CD14-positive monocyte (primary cell): ENCODE measurements around the gene GMDS. TPM values are rescaled to one million over a fixed set of nuclear protein-coding genes. Genes with fewer than 3 reads are reported as not detected.

Experiments used
- DNase-seq, 3 donors: peaks; one replicate each; pipeline ENCODE4 v3.0.0-alpha.2; 2011 to 2022
- H2AFZ ChIP-seq: 2 replicates; pipeline ENCODE4 v1.6.0; 2012; ENCODE audit warnings: mild to moderate bottlenecking, low read depth, low read length, inconsistent platforms; ENCODE audit not compliant: insufficient read depth, poor library complexity, severe bottlenecking
- H3K27ac ChIP-seq, 2 donors: 1 replicate in 1 of 2; 2 replicates in 1 of 2; pipeline ENCODE4 v1.5.1; 2012 to 2013; ENCODE audit warnings: low read length in 2 of 2, control low read depth in 1 of 2, inconsistent platforms in 1 of 2, low read depth in 1 of 2, mild to moderate bottlenecking in 1 of 2
- H3K27me3 ChIP-seq, 2 donors: one replicate each; pipeline versions ENCODE4 v1.6.0 to v1.6.1; 2011 to 2013; ENCODE audit warnings: low read length in 2 of 2; ENCODE audit not compliant: control insufficient read depth in 2 of 2, insufficient read depth in 2 of 2
- H3K36me3 ChIP-seq, 2 donors: replicated peaks in 1 of 2; 1 replicate in 1 of 2; 2 replicates in 1 of 2; pipeline versions ENCODE4 v1.5.1 to v1.6.1; 2012 to 2013; ENCODE audit warnings: low read length in 2 of 2, control low read depth in 1 of 2, inconsistent platforms in 1 of 2, mild to moderate bottlenecking in 1 of 2; ENCODE audit not compliant: insufficient read depth in 2 of 2, control insufficient read depth in 1 of 2
- H3K4me1 ChIP-seq, 2 donors: 1 replicate in 1 of 2; 2 replicates in 1 of 2; pipeline versions ENCODE4 v1.5.1 to v1.6.1; 2012 to 2013; ENCODE audit warnings: low read length in 2 of 2, control low read depth in 1 of 2, inconsistent platforms in 1 of 2, mild to moderate bottlenecking in 1 of 2, moderate library complexity in 1 of 2; ENCODE audit not compliant: insufficient read depth in 2 of 2, control insufficient read depth in 1 of 2
- H3K4me2 ChIP-seq: replicated peaks from 2 replicates; pipeline ENCODE3; 2012; ENCODE audit warnings: low read length, moderate library complexity, mild to moderate bottlenecking; ENCODE audit not compliant: poor library complexity, severe bottlenecking; ENCODE audit errors: extremely low read depth
- H3K4me3 ChIP-seq, 3 experiments: fragments of 200-600 bp in 1 of 3; sonication (generic) in 1 of 3; replicated peaks in 1 of 3; 1 replicate in 2 of 3; 2 replicates in 1 of 3; pipeline ENCODE4 v1.5.1; 2011 to 2013; ENCODE audit warnings: low read length in 3 of 3, mild to moderate bottlenecking in 3 of 3, control low read depth in 2 of 3, low read depth in 2 of 3, inconsistent platforms in 1 of 3, moderate library complexity in 1 of 3
- H3K79me2 ChIP-seq: 2 replicates; pipeline ENCODE4 v1.6.0; 2012; ENCODE audit warnings: mild to moderate bottlenecking, control low read depth, inconsistent platforms, low read length, moderate library complexity; ENCODE audit not compliant: insufficient read depth
- H3K9ac ChIP-seq: 2 replicates; pipeline ENCODE4 v1.6.0; 2017; ENCODE audit warnings: low read length, mild to moderate bottlenecking; ENCODE audit not compliant: insufficient read depth, poor library complexity, severe bottlenecking
- H3K9me3 ChIP-seq, 2 donors: replicated peaks in 1 of 2; 1 replicate in 1 of 2; 2 replicates in 1 of 2; pipeline versions ENCODE4 v1.5.1 to v1.6.1; 2012 to 2013; ENCODE audit warnings: low read length in 2 of 2, control low read depth in 1 of 2; ENCODE audit not compliant: control insufficient read depth in 1 of 2, insufficient read depth in 1 of 2
- H4K20me1 ChIP-seq: 2 replicates; pipeline ENCODE4 v1.6.0; 2012; ENCODE audit warnings: mild to moderate bottlenecking, low read length, control low read depth, moderate library complexity; ENCODE audit not compliant: insufficient read depth
- H3K27ac Mint-ChIP-seq, 7 donors: one replicate each; pipeline ENCODE4 v1.8.0; 2020; ENCODE audit warnings: mild to moderate bottlenecking in 7 of 7, mixed read lengths in 7 of 7, moderate library complexity in 6 of 7, inconsistent platforms in 2 of 7
- H3K27me3 Mint-ChIP-seq, 3 donors: one replicate each; pipeline ENCODE4 v1.8.0; 2021 to 2022; ENCODE audit warnings: low read depth in 3 of 3, mild to moderate bottlenecking in 3 of 3, mixed read lengths in 3 of 3, moderate library complexity in 3 of 3, inconsistent platforms in 1 of 3
- H3K36me3 Mint-ChIP-seq, 2 donors: one replicate each; pipeline ENCODE4 v1.8.0; 2020; ENCODE audit warnings: mixed read lengths in 2 of 2, inconsistent platforms in 1 of 2, mild to moderate bottlenecking in 1 of 2
- H3K4me1 Mint-ChIP-seq: one replicate; pipeline ENCODE4 v1.8.0; 2020; ENCODE audit warnings: mild to moderate bottlenecking, mixed read lengths
- H3K4me3 Mint-ChIP-seq, 2 donors: one replicate each; pipeline ENCODE4 v1.8.0; 2020; ENCODE audit warnings: mild to moderate bottlenecking in 2 of 2, mixed read lengths in 2 of 2, moderate library complexity in 1 of 2
- H3K9me3 Mint-ChIP-seq, 7 donors: one replicate each; pipeline ENCODE4 v1.8.0; 2020 to 2022; ENCODE audit warnings: mixed read lengths in 7 of 7, mild to moderate bottlenecking in 6 of 7, moderate library complexity in 6 of 7, inconsistent platforms in 2 of 7
- WGBS: methylation state at CpG from one replicate; pipeline ENCODE4 v1.1.5; 2013; ENCODE audit warnings: missing lambda C conversion rate; ENCODE audit not compliant: insufficient coverage; 5-methylcytosine and 5-hydroxymethylcytosine counted together
- intact Hi-C, 2 donors: fragments of 100-400 bp; cut with micrococcal nuclease; formaldehyde crosslinking; loops; one replicate each; pipeline versions ENCODE4 v1.15.0 to v1.15.1; 2023
- polyA plus RNA-seq, 3 donors: library from polyadenylated mRNA; depleted of rRNA in 1 of 3; unstranded in 2 of 3; stranded (reverse) in 1 of 3; fragments of 300-500 nt in 2 of 3; fragments of >200 nt in 1 of 3; fragmentation: Illumina TruSeq in 2 of 3; gene quantifications; 1 replicate in 2 of 3; 2 replicates in 1 of 3; pipeline ENCODE4 v1.2.3, GENCODE V29; 2012 to 2021
- TF ChIP-seq, protein P1 (sequence below): fragments of 200-600 bp; IDR thresholded peaks from one replicate; pipeline ENCODE4 v1.8.0; 2022; ENCODE audit warnings: antibody characterized with exemption, mild to moderate bottlenecking

Gene GMDS
- polyA plus RNA-seq, 3 donors, result 10.5 to 19.9 (median 17.6) TPM

GRCh38 chr6:1901556-1901955, 343.8 kb downstream of the GMDS start:
- Histone ChIP-seq H3K9ac (no peak overlapping the region), H4K20me1 (no peaks in the 10 kb centered on the region), H3K4me3 (no peak overlapping the region), H3K79me2 (no peaks in the 10 kb centered on the region), H3K27ac (no peak overlapping the region), H3K9me3 (no peaks in the 10 kb centered on the region), H3K4me2 (no peak overlapping the region), H3K4me1 (no peaks in the 10 kb centered on the region), H2AFZ (no peak overlapping the region), H3K27me3 (no peaks in the 10 kb centered on the region), H3K36me3 (no peaks in the 10 kb centered on the region)
- Mint-ChIP-seq H3K9me3 (peaks cover 0 to 2% (median 0%) of the 10 kb centered on the region in 7 donors), H3K27ac (peak overlapping the region in 1 of 7 donors; percentile 40), H3K4me3 (no peak overlapping the region), H3K36me3 (peaks cover 0 to 2% of the 10 kb centered on the region in 2 donors), H3K27me3 (peaks cover 0 to 2% (median 0%) of the 10 kb centered on the region in 3 donors), H3K4me1 (peaks cover 2% of the 10 kb centered on the region)
- TF ChIP-seq, protein P1, sequence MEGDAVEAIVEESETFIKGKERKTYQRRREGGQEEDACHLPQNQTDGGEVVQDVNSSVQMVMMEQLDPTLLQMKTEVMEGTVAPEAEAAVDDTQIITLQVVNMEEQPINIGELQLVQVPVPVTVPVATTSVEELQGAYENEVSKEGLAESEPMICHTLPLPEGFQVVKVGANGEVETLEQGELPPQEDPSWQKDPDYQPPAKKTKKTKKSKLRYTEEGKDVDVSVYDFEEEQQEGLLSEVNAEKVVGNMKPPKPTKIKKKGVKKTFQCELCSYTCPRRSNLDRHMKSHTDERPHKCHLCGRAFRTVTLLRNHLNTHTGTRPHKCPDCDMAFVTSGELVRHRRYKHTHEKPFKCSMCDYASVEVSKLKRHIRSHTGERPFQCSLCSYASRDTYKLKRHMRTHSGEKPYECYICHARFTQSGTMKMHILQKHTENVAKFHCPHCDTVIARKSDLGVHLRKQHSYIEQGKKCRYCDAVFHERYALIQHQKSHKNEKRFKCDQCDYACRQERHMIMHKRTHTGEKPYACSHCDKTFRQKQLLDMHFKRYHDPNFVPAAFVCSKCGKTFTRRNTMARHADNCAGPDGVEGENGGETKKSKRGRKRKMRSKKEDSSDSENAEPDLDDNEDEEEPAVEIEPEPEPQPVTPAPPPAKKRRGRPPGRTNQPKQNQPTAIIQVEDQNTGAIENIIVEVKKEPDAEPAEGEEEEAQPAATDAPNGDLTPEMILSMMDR, result no peak
- DNase-seq, result no peak
- intact Hi-C loops, result no loop called here
- WGBS, result no CpG with 5 or more reads among the region's 1 CpG

DNA sequence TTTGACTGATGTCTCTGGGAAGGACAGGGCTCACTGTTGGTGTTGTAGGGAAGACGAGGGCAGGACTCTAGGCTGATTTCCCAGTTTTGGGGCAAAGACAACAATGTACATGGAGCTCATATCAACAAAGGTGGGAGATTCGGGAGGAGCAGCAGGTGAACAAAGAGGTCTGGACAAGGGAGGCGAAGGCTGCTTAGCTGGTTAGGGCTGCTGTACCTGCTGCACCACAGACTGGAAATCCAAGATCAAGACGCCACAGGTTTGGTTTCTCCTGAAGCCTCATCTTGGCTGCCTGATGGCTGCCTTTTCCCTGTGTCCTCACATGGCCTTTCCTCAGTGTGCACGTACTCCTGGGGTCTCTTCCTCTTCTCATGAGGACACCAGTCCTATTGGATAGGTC, 348.5 kb downstream of the GMDS start:
- TF ChIP-seq, protein P1, result no peak
- no peak for DNase-seq
- WGBS, result 97% methylated on average over 5 of the region's 5 CpGs

More for the DNA sequence above, 348.5 kb downstream of the GMDS start:
- Histone ChIP-seq H3K9me3 (no peaks in the 10 kb centered on the region), H3K4me1 (no peaks in the 10 kb centered on the region), H3K27me3 (no peaks in the 10 kb centered on the region), H3K4me3 (no peak overlapping the region), H3K4me2 (no peak overlapping the region), H3K36me3 (no peaks in the 10 kb centered on the region), H2AFZ (no peak overlapping the region), H4K20me1 (no peaks in the 10 kb centered on the region), H3K27ac (no peak overlapping the region), H3K79me2 (no peaks in the 10 kb centered on the region), H3K9ac (no peak overlapping the region)
- no peaks in the 10 kb centered on the region for H3K4me1 Mint-ChIP-seq
- peaks cover 0 to 5% of the 10 kb centered on the region in 2 donors for H3K36me3 Mint-ChIP-seq
- no peak overlapping the region for H3K4me3 Mint-ChIP-seq
- intact Hi-C loops, result no loop called here
- H3K9me3 Mint-ChIP-seq, result peaks cover 0 to 2% (median 0%) of the 10 kb centered on the region in 7 donors
- peak overlapping the region in 1 of 7 donors; percentile 10 for H3K27ac Mint-ChIP-seq
- H3K27me3 Mint-ChIP-seq, result no peaks in the 10 kb centered on the region
